GM12878 (cell line): ENCODE data around the gene MAP4K1. TPM values are rescaled to one million over a fixed set of nuclear protein-coding genes. Genes with fewer than 3 reads are reported as not detected.

Source experiments
- BACH1 ChIP-seq: fragments of 450-650 bp; IDR thresholded peaks from 2 replicates; pipeline ENCODE4 v1.6.1; 2017; ENCODE audit warnings: mild to moderate bottlenecking, borderline replicate concordance
- E2F4 ChIP-seq: IDR thresholded peaks from 2 replicates; pipeline ENCODE4 v1.6.1; 2012; ENCODE audit warnings: low read depth, low read length, improper control_type of control experiment
- FOXM1 ChIP-seq: IDR thresholded peaks from 2 replicates; pipeline ENCODE4 v1.6.1; 2012; ENCODE audit warnings: low read depth, mild to moderate bottlenecking, inconsistent platforms, low read length, moderate library complexity
- HDGF ChIP-seq: fragments of 450-650 bp; IDR thresholded peaks from 2 replicates; pipeline ENCODE4 v1.6.1; 2016; ENCODE audit warnings: antibody characterized with exemption
- IKZF1 ChIP-seq: fragments of 450-650 bp; conservative IDR thresholded peaks from 2 replicates; pipeline ENCODE4 v1.6.1; 2017; ENCODE audit warnings: antibody characterized with exemption, mild to moderate bottlenecking
- KDM1A ChIP-seq: fragments of 200-600 bp; sonication (generic); IDR thresholded peaks from 2 replicates; pipeline ENCODE4 v1.6.1; 2016; ENCODE audit warnings: borderline replicate concordance
- MTA3 ChIP-seq: IDR thresholded peaks from 2 replicates; pipeline ENCODE4 v1.6.1; 2012; ENCODE audit warnings: low read length, inconsistent platforms, borderline replicate concordance
- NR2F1 ChIP-seq: fragments of 450-650 bp; conservative IDR thresholded peaks from 2 replicates; pipeline ENCODE4 v1.6.1; 2017; ENCODE audit warnings: mild to moderate bottlenecking
- PBX3 ChIP-seq: IDR thresholded peaks from 2 replicates; pipeline ENCODE4 v1.6.1; 2011; ENCODE audit warnings: mild to moderate bottlenecking, low read depth, low read length, moderate library complexity; ENCODE audit not compliant: insufficient replicate concordance
- PML ChIP-seq: IDR thresholded peaks from 2 replicates; pipeline ENCODE4 v1.6.1; 2012; ENCODE audit warnings: low read length, inconsistent platforms
- SIX5 ChIP-seq: IDR thresholded peaks from 2 replicates; pipeline ENCODE4 v1.6.1; 2011; ENCODE audit warnings: mild to moderate bottlenecking, low read depth, low read length, moderate library complexity; ENCODE audit not compliant: severe bottlenecking
- SKIL ChIP-seq: fragments of 450-650 bp; IDR thresholded peaks from 2 replicates; pipeline ENCODE4 v1.6.1; 2017; ENCODE audit warnings: mild to moderate bottlenecking, low read depth, inconsistent platforms; ENCODE audit not compliant: poor library complexity, severe bottlenecking
- SUPT20H ChIP-seq: IDR thresholded peaks from 2 replicates; pipeline ENCODE4 v1.6.1; 2011; ENCODE audit warnings: low read depth, mild to moderate bottlenecking, low read length, moderate library complexity, borderline replicate concordance; ENCODE audit not compliant: control insufficient read depth
- TBL1XR1 ChIP-seq: IDR thresholded peaks from 2 replicates; pipeline ENCODE4 v1.6.1; 2012; ENCODE audit warnings: low read depth, low read length, improper control_type of control experiment
- WRNIP1 ChIP-seq: IDR thresholded peaks from 2 replicates; pipeline ENCODE4 v1.6.1; 2011; ENCODE audit warnings: low read depth, low read length, improper control_type of control experiment, borderline replicate concordance
- ZBTB11 ChIP-seq: fragments of 450-650 bp; formaldehyde crosslinking; IDR thresholded peaks from 2 replicates; pipeline ENCODE4 v1.5.0; 2022; ENCODE audit warnings: mild to moderate bottlenecking, missing genetic modification characterization
- ZNF592 ChIP-seq: fragments of 450-650 bp; IDR thresholded peaks from 2 replicates; pipeline ENCODE4 v1.6.1; 2017; ENCODE audit warnings: mild to moderate bottlenecking, moderate library complexity
- ZSCAN29 ChIP-seq: fragments of 450-650 bp; IDR thresholded peaks from 2 replicates; pipeline ENCODE4 v1.6.1; 2017; ENCODE audit warnings: mild to moderate bottlenecking, moderate library complexity
- polyA plus RNA-seq, 11 experiments: library from polyadenylated mRNA; depleted of rRNA in 4 of 11; unstranded in 6 of 11; stranded (reverse) in 5 of 11; fragments of >200 nt; fragmentation: Nextera tagmentation in 4 of 11; fragmentation: Illumina TruSeq in 1 of 11; extraction: Ambion mirVana in 4 of 11; extraction: Trizol in 1 of 11; gene quantifications; 1 replicate in 1 of 11; 2 replicates in 10 of 11; pipeline versions ENCODE4 v1.2.1 to v1.2.3, GENCODE V29; 2011 to 2016; ENCODE audit warnings: inconsistent platforms in 2 of 11, missing spikeins in 2 of 11, low read depth in 1 of 11
- total RNA-seq, 4 experiments: library from RNA; depleted of rRNA in 3 of 4; stranded (reverse); fragments of >200 nt in 3 of 4; fragmentation: Illumina TruSeq in 1 of 4; extraction: Trizol in 1 of 4; gene quantifications; 2 replicates each; pipeline versions ENCODE4 v1.2.1 to v1.2.3, GENCODE V29; 2013 to 2021

The MAP4K1 gene
- total and polyA plus RNA-seq, 10 of the 15 experiments (the other 5 are each of a cell fraction or from before 2014, with no cell fraction given), result 39.2 to 306 (median 140) TPM

GRCh38 chr19:38583219-38583984, 34.4 kb downstream of the MAP4K1 start (continued):
- TF ChIP-seq FOXM1 (no peak), SUPT20H (no peak), BACH1 (no peak), ZBTB11 (no peak), PML (no peak), TBL1XR1 (no peak), WRNIP1 (no peak), NR2F1 (peak; percentile 33; the same call in 1 of the 2 replicates), ZSCAN29 (no peak), PBX3 (no peak), MTA3 (no peak; the same call in 1 of the 2 replicates), ZNF592 (no peak), SIX5 (no peak), KDM1A (no peak), E2F4 (no peak), SKIL (peak; percentile 45), HDGF (peak; percentile 90; the same call in 1 of the 2 replicates), IKZF1 (peak; percentile 97)
